T follicular helper cell (primary cell): ENCODE data around the gene HOXD13.

Experiments used
- DNase-seq: peaks from one replicate; pipeline ENCODE4 v3.0.0-alpha.2; 2020; ENCODE audit warnings: low read depth

Gene HOXD13

DNA sequence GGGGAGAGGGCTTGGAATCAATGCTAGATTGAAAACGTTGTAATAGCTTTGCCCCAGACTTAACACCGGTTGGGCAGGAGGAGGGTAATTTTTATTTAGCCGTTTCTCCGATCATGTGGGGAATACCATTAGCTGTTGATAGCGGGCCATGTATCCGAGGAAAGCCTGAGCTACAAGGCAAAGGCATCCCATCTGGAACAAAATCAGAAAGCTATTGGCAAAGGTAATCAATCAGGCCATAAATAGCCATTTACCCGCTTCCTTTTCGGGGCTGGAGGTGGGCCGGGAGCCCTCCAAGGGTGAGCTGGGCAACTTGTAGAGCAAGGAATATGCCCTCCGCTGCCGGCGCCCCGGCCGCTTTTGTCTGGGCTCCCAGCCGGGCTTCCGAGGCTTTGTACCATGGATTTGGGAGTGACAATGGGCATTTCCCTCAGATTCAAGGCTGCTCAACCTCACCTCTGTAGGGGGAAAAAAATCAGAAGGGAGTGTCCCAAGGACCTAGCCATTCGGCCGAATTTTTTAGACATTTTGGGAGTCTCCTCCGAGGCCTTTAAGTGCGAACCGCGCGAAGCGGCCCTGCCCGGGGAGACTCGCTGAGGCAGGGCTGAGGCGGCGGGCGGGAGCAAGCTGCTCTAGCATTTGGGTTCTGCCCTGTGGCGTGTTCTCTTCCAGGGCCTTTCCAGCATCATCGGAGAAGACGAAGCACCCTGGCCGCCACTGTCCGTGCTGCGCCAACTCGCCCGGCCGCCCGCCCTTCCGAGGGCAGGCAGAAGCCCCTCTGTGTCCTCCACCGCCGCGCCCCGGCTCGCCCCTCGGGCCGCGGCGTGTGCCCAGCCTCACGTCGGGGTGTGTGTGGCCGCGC, 28.9 kb downstream of the HOXD13 start:
- DNase-seq = no peak

DNA sequence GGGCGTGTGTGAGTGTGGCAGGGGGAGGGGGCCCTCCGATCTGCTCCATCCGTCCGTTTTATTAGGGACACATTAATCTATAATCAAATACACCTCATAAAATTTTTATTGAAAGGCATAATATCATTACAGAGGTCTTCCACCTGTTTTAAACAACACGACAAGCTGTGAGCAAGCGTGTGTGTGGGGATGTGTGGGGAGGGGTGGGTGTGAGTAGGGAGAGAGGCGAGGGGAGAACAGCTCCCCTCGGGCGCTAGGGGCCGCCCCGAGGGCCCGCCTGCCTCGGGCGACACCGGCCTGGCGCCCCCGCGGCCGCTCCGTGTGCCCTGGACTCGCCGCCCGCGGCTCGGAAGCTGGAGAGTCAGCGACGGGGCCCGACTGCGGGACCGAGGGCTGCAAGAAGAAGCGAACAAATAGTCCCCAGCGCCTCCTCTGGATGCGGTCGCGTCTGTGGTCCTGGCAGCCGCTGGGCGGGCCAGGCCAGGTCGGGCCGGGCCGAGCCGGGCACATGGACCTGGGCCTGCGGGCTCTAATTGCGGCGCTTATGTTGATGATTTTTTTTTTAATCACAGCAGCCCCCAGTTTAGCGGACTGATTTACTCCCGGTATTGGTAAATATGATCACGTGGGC, 29.6 kb downstream of the HOXD13 start:
- no peak for DNase-seq

DNA sequence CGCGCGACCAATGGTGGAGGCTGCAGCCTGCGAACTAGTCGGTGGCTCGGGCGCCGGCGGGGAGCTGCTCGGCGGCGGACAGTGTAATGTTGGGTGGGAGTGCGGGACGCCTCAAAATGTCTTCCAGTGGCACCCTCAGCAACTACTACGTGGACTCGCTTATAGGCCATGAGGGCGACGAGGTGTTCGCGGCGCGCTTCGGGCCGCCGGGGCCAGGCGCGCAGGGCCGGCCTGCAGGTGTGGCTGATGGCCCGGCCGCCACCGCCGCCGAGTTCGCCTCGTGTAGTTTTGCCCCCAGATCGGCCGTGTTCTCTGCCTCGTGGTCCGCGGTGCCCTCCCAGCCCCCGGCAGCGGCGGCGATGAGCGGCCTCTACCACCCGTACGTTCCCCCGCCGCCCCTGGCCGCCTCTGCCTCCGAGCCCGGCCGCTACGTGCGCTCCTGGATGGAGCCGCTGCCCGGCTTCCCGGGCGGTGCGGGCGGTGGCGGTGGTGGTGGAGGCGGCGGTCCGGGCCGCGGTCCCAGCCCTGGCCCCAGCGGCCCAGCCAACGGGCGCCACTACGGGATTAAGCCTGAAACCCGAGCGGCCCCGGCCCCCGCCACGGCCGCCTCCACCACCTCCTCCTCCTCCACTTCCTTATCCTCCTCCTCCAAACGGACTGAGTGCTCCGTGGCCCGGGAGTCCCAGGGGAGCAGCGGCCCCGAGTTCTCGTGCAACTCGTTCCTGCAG, 30.3 kb downstream of the HOXD13 start, which contains the start of gene HOXD9:
HOXD9 (plus strand) TSS at position 37 of the 728 bp plus-strand sequence; CDS start at position 87, 50 bp downstream.
- no peak for DNase-seq

DNA sequence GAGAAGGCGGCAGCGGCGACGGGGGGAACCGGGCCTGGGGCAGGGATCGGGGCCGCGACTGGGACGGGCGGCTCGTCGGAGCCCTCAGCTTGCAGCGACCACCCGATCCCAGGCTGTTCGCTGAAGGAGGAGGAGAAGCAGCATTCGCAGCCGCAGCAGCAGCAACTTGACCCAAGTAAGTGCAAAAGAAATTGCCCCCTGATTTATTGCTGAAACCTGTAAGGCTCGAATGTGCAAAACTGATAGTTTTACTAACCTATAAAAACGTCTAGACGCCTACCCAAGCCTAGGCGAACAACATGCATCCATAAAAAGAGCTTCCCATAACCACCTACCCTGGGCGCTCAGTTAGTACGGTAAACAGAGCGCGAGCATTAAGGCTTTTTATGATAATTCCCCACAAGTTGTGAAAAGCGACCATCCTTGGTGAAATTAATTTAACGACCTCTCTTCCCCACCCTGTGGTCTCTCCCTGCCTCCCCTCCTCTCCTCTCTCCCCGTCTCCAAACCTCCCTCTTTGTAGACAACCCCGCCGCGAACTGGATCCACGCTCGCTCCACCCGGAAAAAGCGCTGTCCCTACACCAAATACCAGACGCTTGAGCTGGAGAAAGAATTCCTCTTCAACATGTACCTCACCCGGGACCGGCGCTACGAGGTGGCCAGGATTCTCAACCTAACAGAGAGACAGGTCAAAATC, 31.0 kb downstream of the HOXD13 start:
- no peak for DNase-seq

DNA sequence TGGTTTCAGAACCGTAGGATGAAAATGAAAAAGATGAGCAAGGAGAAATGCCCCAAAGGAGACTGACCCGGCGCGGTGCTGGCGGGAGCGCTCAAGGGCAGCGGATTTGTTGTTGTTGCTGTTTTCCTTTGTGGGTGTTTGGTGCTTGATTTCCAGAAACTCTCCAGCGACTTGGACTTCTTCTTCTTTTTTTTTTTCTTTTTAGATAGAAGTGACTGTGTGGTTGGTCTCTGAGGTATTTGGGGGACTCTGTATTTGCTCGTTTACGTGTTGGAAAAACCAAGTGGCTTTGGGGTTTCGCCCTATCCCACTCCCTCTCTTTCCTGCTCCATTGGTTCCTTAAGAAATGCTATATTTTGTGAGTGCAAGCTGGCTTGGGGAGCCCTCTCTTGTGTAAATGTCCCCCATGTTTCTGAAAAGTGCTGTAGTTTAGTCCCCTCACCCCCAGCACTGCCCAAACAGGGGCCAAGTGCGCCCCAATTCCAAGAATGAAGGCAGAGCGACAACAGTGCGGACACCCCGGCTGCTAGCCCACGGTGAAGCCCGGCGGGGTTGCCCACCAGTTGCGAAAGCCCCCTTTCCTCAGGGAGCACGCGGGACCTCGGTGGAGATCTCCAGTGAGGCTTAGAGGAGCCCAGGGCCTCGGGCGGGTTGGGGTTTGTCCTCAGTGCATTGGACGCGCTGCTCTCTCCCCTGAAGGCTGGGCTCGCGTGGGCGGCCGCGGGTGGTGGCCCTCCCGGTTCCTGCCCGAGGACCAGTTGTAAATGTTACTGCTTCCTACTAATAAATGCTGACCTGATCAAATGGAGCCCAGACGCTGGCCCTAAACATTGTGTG, 31.8 kb downstream of the HOXD13 start:
- no peak for DNase-seq

DNA sequence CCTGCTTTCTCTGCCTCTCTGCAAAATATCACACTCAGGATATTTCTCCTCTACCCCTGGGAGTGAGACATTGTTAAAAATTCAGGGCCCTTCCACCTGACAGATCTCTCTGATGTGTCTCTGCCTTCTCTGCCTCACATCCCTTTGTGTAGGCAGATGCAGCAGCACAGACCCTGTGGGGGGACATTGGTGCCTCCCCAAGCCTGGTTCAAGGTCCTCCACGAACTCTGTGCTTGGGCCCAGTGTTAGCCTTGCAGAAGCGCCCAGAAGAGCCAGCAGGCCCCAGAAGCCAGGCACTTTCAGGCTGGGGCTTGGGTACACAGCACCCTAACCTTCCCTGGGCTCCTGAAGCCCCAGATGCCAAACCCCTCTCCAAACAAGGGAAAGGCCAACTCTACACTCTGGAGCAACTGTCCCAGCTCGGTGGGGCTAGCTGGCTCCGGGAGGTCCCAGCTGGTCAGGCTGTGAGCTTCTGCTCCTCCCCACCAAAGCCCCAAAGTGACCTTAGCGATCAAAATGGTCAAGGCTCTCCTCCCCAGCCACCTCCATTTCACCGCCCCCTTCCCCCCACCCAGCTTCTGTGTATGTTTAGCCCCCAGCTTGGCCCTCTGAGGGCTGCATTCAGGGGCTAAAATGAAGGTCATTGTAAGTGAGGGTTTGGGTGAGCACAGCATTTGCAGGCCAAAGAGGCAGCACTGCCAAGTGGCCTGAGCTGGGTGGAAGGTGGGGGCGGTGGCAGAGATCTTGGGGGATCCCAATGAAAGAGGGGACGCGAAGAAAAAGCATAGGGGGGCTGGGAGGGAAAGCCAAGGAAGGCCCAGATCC, 32.6 kb downstream of the HOXD13 start:
- DNase-seq = no peak

DNA sequence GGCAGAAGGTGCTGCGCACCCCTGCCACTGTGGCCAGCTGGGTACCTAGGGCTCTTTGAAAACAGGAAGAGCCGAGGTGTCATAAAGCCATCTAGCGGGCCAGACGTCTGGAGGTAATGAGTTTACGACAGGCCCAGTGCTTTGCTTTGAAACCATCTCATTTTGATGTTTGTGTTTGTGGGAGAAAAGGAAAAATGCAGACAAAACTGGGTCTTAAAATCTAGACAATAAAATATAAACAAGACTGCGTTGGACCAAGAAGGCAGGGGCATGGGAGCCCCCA, 33.2 kb downstream of the HOXD13 start:
- DNase-seq = no peak

DNA sequence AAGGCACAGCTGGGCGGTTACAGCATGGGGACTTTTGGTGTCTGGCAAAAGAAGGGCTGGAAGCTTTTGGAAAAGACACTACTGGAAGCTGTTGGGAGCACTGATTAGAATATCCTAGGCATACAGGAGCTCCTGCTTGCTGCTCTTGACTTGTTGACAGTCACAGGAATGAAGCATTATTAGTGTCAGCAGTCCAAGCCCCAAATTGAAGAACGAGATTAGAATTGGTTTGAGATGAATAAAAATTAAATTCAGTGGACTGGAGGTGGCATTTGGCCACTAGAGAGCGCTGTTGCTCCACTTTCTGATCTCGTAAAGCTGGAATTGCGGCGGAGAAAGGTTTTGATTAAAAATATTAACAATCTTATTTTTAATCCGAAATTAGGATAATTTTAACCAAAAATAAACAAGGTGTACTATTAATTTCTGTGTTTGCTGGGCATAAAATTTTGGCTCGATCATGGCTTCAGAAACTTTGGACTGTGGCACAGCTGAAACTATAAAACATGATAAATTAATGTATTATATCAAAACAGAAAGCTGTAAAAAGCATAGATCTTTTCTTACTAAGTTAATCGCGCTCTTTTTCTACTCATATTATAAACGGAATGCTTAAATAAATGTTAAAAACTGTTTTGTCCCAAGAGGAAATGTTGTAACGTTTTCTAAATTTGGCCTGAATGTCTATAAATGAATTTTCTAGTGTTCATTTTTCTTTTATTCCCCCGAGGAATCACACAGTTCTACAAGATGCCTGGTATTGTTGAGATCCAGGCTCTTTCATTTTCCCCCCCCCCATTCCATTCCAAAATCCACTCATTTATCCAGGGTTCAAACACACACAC, 34.6 kb downstream of the HOXD13 start:
- DNase-seq = peak; percentile 59

DNA sequence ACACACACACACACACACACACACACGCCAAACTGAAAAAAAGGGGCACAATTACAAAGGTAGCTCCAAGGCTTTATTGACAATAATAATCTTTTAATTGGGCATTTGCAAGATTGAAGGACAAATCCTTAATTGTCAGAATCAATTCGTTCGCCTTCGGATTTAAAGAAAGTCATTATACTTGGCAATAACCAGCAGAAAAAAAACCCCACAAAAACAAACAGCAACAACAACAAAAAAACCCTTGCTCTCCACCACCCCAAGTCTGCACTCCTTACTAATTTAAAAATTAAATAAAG, 35.2 kb downstream of the HOXD13 start:
- DNase-seq = no peak

DNA sequence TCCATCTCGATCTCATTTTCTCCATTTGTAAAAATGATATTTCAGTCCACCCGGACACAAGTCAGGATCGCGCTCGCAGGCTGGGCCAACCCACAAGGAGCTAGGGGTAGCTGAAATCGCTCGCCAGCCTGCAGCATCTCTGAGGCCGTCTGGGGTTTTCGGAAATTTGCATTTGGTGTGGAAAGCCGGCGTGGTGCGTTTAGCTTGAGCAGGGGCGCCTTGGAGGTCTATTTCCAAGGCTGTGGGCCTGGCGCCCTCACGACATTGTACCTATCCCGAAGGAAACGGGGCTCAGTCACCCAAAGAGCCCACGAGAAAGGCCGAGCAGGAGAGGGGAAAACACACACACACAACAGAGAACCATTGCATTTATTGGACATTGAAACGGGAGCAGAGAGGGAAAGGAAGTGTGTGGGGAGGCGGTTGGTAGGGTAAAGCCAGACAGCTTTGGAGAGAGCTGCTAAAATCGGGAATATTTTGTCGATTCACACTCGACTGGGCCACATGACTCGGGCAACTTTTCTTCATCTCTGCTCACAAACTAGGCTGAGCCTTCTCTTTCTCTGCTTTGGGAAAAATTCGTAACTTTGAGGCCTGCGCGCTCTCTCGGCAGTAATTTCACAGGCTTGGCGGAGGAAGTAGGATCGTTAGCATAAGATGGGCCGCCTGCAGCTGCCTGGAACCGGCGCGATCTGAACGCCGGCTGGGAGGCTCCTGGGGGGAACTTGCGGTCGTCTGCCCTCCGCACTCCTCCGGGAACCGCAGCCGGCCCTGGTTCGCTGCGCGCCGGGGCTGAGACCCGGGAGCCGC, 35.9 kb downstream of the HOXD13 start:
- DNase-seq = no peak

DNA sequence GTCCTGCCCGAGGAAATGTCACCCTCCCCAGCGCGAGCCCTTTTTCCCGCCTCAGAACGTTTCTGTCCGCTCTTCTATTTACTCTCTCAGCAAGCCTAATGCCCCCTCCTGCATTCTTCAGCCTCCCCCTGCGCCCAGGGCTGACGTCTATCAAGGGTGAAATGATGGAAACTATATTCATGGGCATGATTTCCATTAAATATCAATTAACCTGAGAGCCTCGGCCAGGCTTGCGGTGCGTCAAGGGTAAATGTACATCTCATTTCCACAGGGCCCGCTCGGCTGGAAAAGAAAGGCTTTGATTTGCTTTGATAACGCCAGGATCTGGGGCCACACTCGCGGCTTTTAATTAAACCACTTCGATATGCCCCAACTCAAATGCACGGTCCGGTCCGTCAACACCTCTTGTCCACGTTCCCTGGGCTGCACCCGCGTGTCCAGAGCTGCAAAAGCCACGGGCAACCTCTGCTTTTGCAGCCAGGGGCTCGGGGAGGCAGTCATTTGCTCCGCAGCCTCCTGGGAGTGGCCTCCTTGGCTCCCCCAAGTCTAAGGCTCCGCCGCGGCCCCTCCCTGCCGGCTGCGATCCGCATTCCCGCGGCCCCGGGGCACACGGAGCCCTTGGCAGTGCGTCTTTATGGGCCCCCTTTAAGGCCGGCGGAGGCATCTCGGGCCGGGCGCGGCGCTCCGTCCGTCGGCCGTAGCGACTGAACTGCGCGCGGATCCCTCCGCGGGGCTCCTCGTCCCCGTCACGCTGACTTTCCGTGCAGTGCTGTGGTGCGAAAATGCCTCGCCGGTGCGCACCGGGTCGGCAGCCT, 36.7 kb downstream of the HOXD13 start, which contains the start of gene HOXD8:
HOXD8 (plus strand) TSS at position 724 of the 815 bp plus-strand sequence. CDS start 662 bp downstream, outside the sequence.
- DNase-seq = no peak

DNA sequence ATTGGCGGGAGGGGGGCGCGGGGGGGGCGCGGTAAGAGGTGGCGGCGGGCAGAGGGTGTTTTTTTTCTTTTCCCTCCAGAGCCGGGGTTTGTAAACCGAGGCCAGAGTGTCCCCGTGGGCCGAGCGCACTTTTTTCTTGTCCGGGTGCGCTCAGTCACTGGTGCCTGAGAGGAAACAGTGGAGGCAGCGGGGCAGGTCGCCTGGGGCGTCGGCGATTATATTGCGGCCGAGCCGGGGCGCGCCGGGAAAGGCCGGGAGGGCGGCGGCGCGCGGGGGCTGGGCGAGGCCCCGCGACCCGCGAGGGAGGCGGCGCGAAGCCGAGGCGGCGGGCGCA, 37.3 kb downstream of the HOXD13 start:
- DNase-seq = no peak

DNA sequence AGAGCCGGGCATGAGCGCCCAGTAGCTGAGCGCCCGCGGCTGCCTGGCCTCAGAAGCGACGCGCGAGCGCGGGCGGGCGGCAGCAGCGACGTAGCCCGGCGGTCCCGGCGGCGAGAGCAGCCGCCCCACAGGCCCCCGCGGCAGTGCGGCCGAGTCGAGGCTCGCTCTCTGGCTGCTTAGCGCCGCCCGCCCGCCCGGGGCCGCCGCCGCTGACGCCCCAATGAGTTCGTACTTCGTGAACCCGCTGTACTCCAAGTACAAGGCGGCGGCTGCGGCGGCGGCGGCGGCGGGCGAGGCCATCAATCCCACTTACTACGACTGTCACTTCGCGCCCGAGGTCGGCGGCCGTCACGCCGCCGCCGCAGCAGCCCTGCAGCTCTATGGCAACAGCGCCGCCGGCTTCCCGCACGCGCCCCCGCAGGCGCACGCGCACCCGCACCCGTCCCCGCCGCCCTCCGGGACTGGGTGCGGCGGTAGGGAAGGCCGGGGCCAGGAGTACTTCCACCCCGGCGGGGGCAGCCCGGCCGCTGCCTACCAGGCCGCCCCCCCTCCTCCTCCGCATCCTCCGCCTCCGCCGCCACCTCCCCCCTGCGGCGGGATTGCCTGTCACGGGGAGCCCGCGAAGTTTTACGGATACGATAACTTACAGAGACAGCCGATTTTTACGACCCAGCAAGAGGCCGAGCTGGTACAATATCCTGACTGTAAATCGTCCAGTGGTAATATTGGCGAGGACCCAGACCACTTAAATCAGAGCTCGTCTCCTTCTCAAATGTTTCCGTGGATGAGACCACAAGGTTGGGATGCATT, 37.8 kb downstream of the HOXD13 start:
- DNase-seq = no peak

DNA sequence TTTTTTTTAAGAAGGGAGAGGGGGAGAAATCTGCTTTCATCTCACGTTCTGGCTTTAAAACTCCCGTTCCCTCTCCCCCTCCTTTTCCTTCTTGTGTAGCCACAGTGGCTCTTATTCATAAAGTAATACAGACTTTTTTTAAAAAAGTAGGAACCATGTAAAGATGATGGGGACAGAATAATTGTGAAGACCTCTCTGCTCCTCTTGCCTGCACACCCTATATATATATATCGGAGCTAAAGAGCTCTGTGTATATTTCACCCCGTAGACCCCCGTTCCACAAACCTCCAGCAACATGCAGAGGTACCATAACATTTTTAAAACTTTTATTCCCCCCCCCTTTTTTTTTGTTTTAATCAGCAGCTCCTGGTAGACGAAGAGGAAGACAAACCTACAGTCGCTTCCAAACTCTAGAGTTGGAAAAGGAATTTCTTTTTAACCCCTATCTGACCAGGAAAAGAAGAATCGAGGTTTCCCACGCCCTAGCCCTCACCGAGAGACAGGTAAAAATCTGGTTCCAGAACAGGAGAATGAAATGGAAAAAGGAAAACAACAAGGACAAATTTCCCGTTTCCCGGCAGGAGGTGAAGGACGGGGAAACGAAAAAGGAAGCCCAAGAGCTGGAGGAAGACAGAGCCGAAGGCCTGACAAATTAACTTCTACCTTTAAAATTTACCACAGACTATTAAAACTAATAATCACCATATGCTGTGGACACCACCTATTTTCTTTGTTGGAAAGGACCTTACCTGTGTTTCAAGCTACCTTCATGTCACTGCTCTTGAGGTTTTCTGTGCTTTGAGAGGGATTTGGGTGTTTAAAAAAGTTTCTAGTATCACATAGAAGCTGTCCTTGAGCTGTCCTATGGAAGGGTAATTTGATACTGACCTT, 38.7 kb downstream of the HOXD13 start:
- no peak for DNase-seq

DNA sequence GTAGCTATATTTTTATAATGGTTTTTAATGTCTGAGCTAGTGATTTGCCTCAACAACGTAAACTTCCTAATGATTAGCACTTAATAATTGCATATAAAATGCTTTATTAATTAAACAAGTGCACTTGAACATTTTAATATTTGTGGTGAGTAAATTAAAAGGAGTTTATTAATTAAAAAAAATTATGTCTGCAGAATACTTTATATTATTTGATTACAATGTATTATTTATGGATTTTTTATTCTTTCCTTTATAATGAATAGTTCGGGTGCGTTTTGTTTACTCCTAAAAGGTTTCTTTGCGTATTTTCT, 39.3 kb downstream of the HOXD13 start:
- DNase-seq = no peak
